GM12865 (cell line): Measurements from ENCODE around the gene UNKL.

Source experiments
- DNase-seq: peaks from one replicate; pipeline ENCODE4 v3.0.0; 2010; ENCODE audit warnings: low read depth
- H3K4me3 ChIP-seq: 2 replicates; pipeline ENCODE4 v1.5.1; 2011; ENCODE audit warnings: mild to moderate bottlenecking, low read depth, low read length, control low read depth
- TF ChIP-seq, protein P1 (sequence below): IDR thresholded peaks from 2 replicates; pipeline ENCODE4 v1.5.1; 2011; ENCODE audit warnings: low read length, control low read depth, low read depth, inconsistent platforms; ENCODE audit not compliant: insufficient read depth; ENCODE audit errors: missing control alignments

Gene UNKL

GRCh38 chr16:1367486-1368174, 46.9 kb downstream of the UNKL start:
- TF ChIP-seq, protein P1, sequence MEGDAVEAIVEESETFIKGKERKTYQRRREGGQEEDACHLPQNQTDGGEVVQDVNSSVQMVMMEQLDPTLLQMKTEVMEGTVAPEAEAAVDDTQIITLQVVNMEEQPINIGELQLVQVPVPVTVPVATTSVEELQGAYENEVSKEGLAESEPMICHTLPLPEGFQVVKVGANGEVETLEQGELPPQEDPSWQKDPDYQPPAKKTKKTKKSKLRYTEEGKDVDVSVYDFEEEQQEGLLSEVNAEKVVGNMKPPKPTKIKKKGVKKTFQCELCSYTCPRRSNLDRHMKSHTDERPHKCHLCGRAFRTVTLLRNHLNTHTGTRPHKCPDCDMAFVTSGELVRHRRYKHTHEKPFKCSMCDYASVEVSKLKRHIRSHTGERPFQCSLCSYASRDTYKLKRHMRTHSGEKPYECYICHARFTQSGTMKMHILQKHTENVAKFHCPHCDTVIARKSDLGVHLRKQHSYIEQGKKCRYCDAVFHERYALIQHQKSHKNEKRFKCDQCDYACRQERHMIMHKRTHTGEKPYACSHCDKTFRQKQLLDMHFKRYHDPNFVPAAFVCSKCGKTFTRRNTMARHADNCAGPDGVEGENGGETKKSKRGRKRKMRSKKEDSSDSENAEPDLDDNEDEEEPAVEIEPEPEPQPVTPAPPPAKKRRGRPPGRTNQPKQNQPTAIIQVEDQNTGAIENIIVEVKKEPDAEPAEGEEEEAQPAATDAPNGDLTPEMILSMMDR, result no peak
- no peak overlapping the region for H3K4me3 ChIP-seq
- no peak for DNase-seq

GRCh38 chr16:1366712-1367299, 47.7 kb downstream of the UNKL start:
- no peak for DNase-seq
- no peak overlapping the region for H3K4me3 ChIP-seq
- TF ChIP-seq, protein P1, result no peak

GRCh38 chr16:1366060-1366711, 48.3 kb downstream of the UNKL start:
- TF ChIP-seq, protein P1, result no peak
- no peak overlapping the region for H3K4me3 ChIP-seq
- no peak for DNase-seq

GRCh38 chr16:1364510-1364909, 50.0 kb downstream of the UNKL start:
- DNase-seq, result no peak
- H3K4me3 ChIP-seq, result no peak overlapping the region
- TF ChIP-seq, protein P1, result no peak

- peak; percentile 73 for DNase-seq
- no peak overlapping the region for H3K4me3 ChIP-seq
- TF ChIP-seq, protein P1, result peak; percentile 90
Observed at GRCh38 chr16:1363501-1364041, 50.9 kb downstream of the UNKL start.

GRCh38 chr16:1362807-1363206, 51.7 kb downstream of the UNKL start:
- no peak for DNase-seq
- TF ChIP-seq, protein P1, result no peak
- H3K4me3 ChIP-seq, result no peak overlapping the region
